Peyer's patch (tissue), 4 donors: ENCODE results near the gene KLHDC8A. TPM values are rescaled to one million over a fixed set of nuclear protein-coding genes. Genes with fewer than 3 reads are reported as not detected.
A peak's percentile ranks its signal among the peaks of the same experiment; 100 is the strongest.

ENCODE experiments used
- DNase-seq, 3 donors: peaks; one replicate each; pipeline ENCODE4 v3.0.0-alpha.2; 2017 to 2019
- H3K27ac ChIP-seq, 4 donors: fragments of 200-600 bp; sonication (generic); one replicate each; pipeline ENCODE4 v1.5.1; 2016 to 2019
- H3K27me3 ChIP-seq, 2 donors: fragments of 200-600 bp; sonication (generic); one replicate each; pipeline ENCODE4 v1.5.1; 2019
- H3K36me3 ChIP-seq, 3 donors: fragments of 200-600 bp; sonication (generic); one replicate each; pipeline ENCODE4 v1.5.1; 2016 to 2019
- H3K4me1 ChIP-seq, 4 donors: fragments of 200-600 bp; sonication (generic); one replicate each; pipeline ENCODE4 v1.5.1; 2016 to 2019
- H3K4me3 ChIP-seq, 4 donors: fragments of 200-600 bp; sonication (generic); 1 replicate in 3 of 4; 2 replicates in 1 of 4; pipeline ENCODE4 v1.5.1; 2016 to 2019; ENCODE audit warnings: mild to moderate bottlenecking in 1 of 4
- H3K9me3 ChIP-seq, 4 donors: fragments of 200-600 bp; sonication (generic); one replicate each; pipeline ENCODE4 v1.5.1; 2016 to 2019; ENCODE audit warnings: mild to moderate bottlenecking in 1 of 4
- CTCF ChIP-seq, 6 experiments: fragments of 450-650 bp in 4 of 6; fragments of 200-600 bp in 2 of 6; sonication (generic) in 1 of 6; IDR thresholded peaks; one replicate each; pipeline ENCODE4 v1.5.1; 2017 to 2019; ENCODE audit warnings: antibody characterized with exemption in 6 of 6, mild to moderate bottlenecking in 3 of 6, moderate library complexity in 1 of 6
- POLR2A ChIP-seq, 2 donors: fragments of 450-650 bp; IDR thresholded peaks; one replicate each; pipeline ENCODE4 v1.5.1; 2017; ENCODE audit warnings: antibody characterized with exemption in 2 of 2, mild to moderate bottlenecking in 2 of 2, moderate library complexity in 2 of 2
- total RNA-seq, 4 donors: library from RNA; depleted of rRNA; stranded (reverse); fragments of >200 nt; gene quantifications; one replicate each; pipeline ENCODE4 v1.1.0, GENCODE V29; 2016

The KLHDC8A gene
- total RNA-seq, 4 donors from 2014 or later, result not detected

GRCh38 chr1:205351984-205352713 is 4.6 kb downstream of the KLHDC8A start:
- Histone ChIP-seq H3K4me3 (no peak overlapping the region), H3K9me3 (no peaks in the 10 kb centered on the region), H3K4me1 (peaks cover 0 to 14% (median 0%) of the 10 kb centered on the region in 4 donors), H3K27ac (peak overlapping the region in 1 of 4 donors; percentile 15), H3K27me3 (no peaks in the 10 kb centered on the region), H3K36me3 (no peaks in the 10 kb centered on the region)
- TF ChIP-seq CTCF (IDR thresholded peaks at IDR 0.05) (peak in 2 of 6 experiments; percentile 22 to 47), POLR2A (IDR thresholded peaks at IDR 0.05) (no peak)
- DNase-seq, result peak in 2 of 3 donors; percentile 80 to 86

GRCh38 chr1:205350691-205351141 is 6.0 kb downstream of the KLHDC8A start:
- no peak for DNase-seq
- TF ChIP-seq POLR2A (IDR thresholded peaks at IDR 0.05) (no peak), CTCF (IDR thresholded peaks at IDR 0.05) (no peak)
- Histone ChIP-seq H3K27ac (no peak overlapping the region), H3K27me3 (no peaks in the 10 kb centered on the region), H3K9me3 (no peaks in the 10 kb centered on the region), H3K4me3 (no peak overlapping the region), H3K4me1 (peaks cover 0 to 13% (median 0%) of the 10 kb centered on the region in 4 donors), H3K36me3 (no peaks in the 10 kb centered on the region)

GRCh38 chr1:205350124-205350523 is 6.6 kb downstream of the KLHDC8A start:
- H3K27ac ChIP-seq, result no peak overlapping the region
- H3K27me3 ChIP-seq, result no peaks in the 10 kb centered on the region
- H3K9me3 ChIP-seq, result no peaks in the 10 kb centered on the region
- TF ChIP-seq POLR2A (IDR thresholded peaks at IDR 0.05) (no peak), CTCF (IDR thresholded peaks at IDR 0.05) (no peak)
- no peaks in the 10 kb centered on the region for H3K36me3 ChIP-seq
- peaks cover 0 to 8% (median 0%) of the 10 kb centered on the region in 4 donors for H3K4me1 ChIP-seq
- H3K4me3 ChIP-seq, result no peak overlapping the region
- DNase-seq, result peak in 1 of 3 donors; percentile 47

- DNase-seq, result peak in 2 of 3 donors; percentile 29 to 37
- peaks cover 0 to 11% of the 10 kb centered on the region in 2 donors for H3K27me3 ChIP-seq
- no peak for TF ChIP-seq POLR2A (IDR thresholded peaks at IDR 0.05)
- no peak for TF ChIP-seq CTCF (IDR thresholded peaks at IDR 0.05)
- peaks cover 0 to 8% (median 6%) of the 10 kb centered on the region in 4 donors for H3K4me1 ChIP-seq
- H3K9me3 ChIP-seq, result no peaks in the 10 kb centered on the region
- no peaks in the 10 kb centered on the region for H3K36me3 ChIP-seq
- no peak overlapping the region for H3K4me3 ChIP-seq
- peak overlapping the region in 1 of 4 donors; percentile 38 for H3K27ac ChIP-seq
These were observed 7.9 kb downstream of the KLHDC8A start for GRCh38 chr1:205348554-205349487.

GRCh38 chr1:205346956-205347574 is 9.7 kb downstream of the KLHDC8A start:
- Histone ChIP-seq H3K4me3 (no peak overlapping the region), H3K9me3 (no peaks in the 10 kb centered on the region), H3K27ac (no peak overlapping the region), H3K36me3 (no peaks in the 10 kb centered on the region), H3K27me3 (peaks cover 0 to 23% of the 10 kb centered on the region in 2 donors), H3K4me1 (peaks cover 0 to 14% (median 12%) of the 10 kb centered on the region in 4 donors)
- peak in 1 of 3 donors; percentile 2 for DNase-seq
- no peak for TF ChIP-seq CTCF (IDR thresholded peaks at IDR 0.05)
- TF ChIP-seq POLR2A (IDR thresholded peaks at IDR 0.05), result no peak
